ENCODE measurements around the gene SASH1. TPM values are rescaled to one million over a fixed set of nuclear protein-coding genes. Genes with fewer than 3 reads are reported as not detected.

SASH1 gene
- total and polyA plus RNA-seq, 9 of the 15 experiments (the other 6 are each of a cell fraction or from before 2014, with no cell fraction given): 0.35 to 3.5 (median 1.6) TPM

DNA sequence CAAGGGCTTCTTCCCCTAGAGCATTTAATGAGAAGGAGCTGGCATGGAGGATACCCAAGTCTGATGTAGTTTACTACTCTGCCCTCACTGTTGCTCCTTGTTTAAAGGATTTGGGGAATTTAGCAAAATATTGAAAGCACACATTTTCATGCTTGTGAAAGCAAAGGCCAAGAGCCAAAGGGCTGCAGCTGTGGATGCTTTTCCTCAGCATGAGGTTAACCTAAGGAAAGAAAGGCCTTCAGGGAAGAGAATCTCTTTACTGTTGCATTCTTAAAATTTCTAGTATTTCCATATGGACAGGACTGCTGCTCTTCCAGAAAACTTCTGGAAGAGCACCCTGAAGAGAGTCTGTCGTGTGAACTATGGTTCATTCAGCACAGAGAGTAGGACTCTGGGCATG lies 45.9 kb upstream of the SASH1 start:
- Histone ChIP-seq H4K20me1 (replicated peaks; ENCODE audit: control insufficient read depth, insufficient read depth, low read length) (no peaks in the 10 kb centered on the region), H3K9me1 (ENCODE audit: control insufficient read depth, insufficient read depth, low read length) (no peaks in the 10 kb centered on the region), H3K27ac (ENCODE audit: extremely low read depth, low read depth, low read length) (no peak overlapping the region), H3K4me2 (ENCODE audit: insufficient read depth, low read length) (no peak overlapping the region), H3K79me2 (ENCODE audit: control insufficient read depth, insufficient read depth, low read length) (no peaks in the 10 kb centered on the region), H3K4me3 (no peak overlapping the region), H2AFZ (ENCODE audit: low read depth, low read length) (no peak overlapping the region), H3K9ac (ENCODE audit: insufficient read depth in 1 of 2, low read depth in 2 of 2, low read length in 2 of 2) (no peak overlapping the region), H3K36me3 (ENCODE audit: control insufficient read depth, insufficient read depth, low read length) (no peaks in the 10 kb centered on the region), H3K9me3 (replicated peaks; ENCODE audit: control insufficient read depth, insufficient read depth, low read depth, low read length) (no peaks in the 10 kb centered on the region), H3K27me3 (ENCODE audit: control insufficient read depth in 2 of 2, insufficient read depth in 2 of 2, low read length in 2 of 2) (peaks cover 23 to 36% of the 10 kb centered on the region in 2 experiments; a peak in 4 of 5 replicates), H3K4me1 (replicated peaks in 1 of 2; ENCODE audit: control insufficient read depth in 2 of 2, insufficient read depth in 2 of 2, low read length in 2 of 2) (no peaks in the 10 kb centered on the region)
- CTCF ChIA-PET (ENCODE audit: low intra/inter-chr PET ratio): no interaction called here
- POLR2A ChIA-PET: no interaction called here
- DNase-seq (ENCODE audit: extremely low read depth in 1 of 4, low spot score in 3 of 4): no peak
- intact Hi-C loops (cut with micrococcal nuclease) (no loop called here), in situ Hi-C loops (cut with MboI) (no loop called here)
- no peak for ATAC-seq
- FAIRE-seq: no peak
- no TSS peak for BruUV-seq (replicated peaks)
- 0% methylated on average over 1 of the region's 1 CpG for WGBS (ENCODE audit: insufficient coverage, low coverage, missing lambda C conversion rate)
- TF ChIP-seq, protein P1, sequence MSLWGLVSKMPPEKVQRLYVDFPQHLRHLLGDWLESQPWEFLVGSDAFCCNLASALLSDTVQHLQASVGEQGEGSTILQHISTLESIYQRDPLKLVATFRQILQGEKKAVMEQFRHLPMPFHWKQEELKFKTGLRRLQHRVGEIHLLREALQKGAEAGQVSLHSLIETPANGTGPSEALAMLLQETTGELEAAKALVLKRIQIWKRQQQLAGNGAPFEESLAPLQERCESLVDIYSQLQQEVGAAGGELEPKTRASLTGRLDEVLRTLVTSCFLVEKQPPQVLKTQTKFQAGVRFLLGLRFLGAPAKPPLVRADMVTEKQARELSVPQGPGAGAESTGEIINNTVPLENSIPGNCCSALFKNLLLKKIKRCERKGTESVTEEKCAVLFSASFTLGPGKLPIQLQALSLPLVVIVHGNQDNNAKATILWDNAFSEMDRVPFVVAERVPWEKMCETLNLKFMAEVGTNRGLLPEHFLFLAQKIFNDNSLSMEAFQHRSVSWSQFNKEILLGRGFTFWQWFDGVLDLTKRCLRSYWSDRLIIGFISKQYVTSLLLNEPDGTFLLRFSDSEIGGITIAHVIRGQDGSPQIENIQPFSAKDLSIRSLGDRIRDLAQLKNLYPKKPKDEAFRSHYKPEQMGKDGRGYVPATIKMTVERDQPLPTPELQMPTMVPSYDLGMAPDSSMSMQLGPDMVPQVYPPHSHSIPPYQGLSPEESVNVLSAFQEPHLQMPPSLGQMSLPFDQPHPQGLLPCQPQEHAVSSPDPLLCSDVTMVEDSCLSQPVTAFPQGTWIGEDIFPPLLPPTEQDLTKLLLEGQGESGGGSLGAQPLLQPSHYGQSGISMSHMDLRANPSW (CRISPR knock-in tag; IDR thresholded peaks at IDR 0.05): no peak
- TF ChIP-seq, protein P2, sequence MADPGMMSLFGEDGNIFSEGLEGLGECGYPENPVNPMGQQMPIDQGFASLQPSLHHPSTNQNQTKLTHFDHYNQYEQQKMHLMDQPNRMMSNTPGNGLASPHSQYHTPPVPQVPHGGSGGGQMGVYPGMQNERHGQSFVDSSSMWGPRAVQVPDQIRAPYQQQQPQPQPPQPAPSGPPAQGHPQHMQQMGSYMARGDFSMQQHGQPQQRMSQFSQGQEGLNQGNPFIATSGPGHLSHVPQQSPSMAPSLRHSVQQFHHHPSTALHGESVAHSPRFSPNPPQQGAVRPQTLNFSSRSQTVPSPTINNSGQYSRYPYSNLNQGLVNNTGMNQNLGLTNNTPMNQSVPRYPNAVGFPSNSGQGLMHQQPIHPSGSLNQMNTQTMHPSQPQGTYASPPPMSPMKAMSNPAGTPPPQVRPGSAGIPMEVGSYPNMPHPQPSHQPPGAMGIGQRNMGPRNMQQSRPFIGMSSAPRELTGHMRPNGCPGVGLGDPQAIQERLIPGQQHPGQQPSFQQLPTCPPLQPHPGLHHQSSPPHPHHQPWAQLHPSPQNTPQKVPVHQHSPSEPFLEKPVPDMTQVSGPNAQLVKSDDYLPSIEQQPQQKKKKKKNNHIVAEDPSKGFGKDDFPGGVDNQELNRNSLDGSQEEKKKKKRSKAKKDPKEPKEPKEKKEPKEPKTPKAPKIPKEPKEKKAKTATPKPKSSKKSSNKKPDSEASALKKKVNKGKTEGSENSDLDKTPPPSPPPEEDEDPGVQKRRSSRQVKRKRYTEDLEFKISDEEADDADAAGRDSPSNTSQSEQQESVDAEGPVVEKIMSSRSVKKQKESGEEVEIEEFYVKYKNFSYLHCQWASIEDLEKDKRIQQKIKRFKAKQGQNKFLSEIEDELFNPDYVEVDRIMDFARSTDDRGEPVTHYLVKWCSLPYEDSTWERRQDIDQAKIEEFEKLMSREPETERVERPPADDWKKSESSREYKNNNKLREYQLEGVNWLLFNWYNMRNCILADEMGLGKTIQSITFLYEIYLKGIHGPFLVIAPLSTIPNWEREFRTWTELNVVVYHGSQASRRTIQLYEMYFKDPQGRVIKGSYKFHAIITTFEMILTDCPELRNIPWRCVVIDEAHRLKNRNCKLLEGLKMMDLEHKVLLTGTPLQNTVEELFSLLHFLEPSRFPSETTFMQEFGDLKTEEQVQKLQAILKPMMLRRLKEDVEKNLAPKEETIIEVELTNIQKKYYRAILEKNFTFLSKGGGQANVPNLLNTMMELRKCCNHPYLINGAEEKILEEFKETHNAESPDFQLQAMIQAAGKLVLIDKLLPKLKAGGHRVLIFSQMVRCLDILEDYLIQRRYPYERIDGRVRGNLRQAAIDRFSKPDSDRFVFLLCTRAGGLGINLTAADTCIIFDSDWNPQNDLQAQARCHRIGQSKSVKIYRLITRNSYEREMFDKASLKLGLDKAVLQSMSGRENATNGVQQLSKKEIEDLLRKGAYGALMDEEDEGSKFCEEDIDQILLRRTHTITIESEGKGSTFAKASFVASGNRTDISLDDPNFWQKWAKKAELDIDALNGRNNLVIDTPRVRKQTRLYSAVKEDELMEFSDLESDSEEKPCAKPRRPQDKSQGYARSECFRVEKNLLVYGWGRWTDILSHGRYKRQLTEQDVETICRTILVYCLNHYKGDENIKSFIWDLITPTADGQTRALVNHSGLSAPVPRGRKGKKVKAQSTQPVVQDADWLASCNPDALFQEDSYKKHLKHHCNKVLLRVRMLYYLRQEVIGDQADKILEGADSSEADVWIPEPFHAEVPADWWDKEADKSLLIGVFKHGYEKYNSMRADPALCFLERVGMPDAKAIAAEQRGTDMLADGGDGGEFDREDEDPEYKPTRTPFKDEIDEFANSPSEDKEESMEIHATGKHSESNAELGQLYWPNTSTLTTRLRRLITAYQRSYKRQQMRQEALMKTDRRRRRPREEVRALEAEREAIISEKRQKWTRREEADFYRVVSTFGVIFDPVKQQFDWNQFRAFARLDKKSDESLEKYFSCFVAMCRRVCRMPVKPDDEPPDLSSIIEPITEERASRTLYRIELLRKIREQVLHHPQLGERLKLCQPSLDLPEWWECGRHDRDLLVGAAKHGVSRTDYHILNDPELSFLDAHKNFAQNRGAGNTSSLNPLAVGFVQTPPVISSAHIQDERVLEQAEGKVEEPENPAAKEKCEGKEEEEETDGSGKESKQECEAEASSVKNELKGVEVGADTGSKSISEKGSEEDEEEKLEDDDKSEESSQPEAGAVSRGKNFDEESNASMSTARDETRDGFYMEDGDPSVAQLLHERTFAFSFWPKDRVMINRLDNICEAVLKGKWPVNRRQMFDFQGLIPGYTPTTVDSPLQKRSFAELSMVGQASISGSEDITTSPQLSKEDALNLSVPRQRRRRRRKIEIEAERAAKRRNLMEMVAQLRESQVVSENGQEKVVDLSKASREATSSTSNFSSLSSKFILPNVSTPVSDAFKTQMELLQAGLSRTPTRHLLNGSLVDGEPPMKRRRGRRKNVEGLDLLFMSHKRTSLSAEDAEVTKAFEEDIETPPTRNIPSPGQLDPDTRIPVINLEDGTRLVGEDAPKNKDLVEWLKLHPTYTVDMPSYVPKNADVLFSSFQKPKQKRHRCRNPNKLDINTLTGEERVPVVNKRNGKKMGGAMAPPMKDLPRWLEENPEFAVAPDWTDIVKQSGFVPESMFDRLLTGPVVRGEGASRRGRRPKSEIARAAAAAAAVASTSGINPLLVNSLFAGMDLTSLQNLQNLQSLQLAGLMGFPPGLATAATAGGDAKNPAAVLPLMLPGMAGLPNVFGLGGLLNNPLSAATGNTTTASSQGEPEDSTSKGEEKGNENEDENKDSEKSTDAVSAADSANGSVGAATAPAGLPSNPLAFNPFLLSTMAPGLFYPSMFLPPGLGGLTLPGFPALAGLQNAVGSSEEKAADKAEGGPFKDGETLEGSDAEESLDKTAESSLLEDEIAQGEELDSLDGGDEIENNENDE (IDR thresholded peaks at IDR 0.05; ENCODE audit: low read depth, low read length): no peak
- TF ChIP-seq NFATC3 (IDR thresholded peaks at IDR 0.05) (no peak), ATF1 (CRISPR knock-in tag; IDR thresholded peaks at IDR 0.05) (no peak), ATF1 (tag; IDR thresholded peaks at IDR 0.05) (no peak), LARP7 (IDR thresholded peaks at IDR 0.05) (no peak), GTF2B (IDR thresholded peaks at IDR 0.05; ENCODE audit: extremely low read depth, insufficient read length) (no peak)
- TF ChIP-seq, protein P3, sequence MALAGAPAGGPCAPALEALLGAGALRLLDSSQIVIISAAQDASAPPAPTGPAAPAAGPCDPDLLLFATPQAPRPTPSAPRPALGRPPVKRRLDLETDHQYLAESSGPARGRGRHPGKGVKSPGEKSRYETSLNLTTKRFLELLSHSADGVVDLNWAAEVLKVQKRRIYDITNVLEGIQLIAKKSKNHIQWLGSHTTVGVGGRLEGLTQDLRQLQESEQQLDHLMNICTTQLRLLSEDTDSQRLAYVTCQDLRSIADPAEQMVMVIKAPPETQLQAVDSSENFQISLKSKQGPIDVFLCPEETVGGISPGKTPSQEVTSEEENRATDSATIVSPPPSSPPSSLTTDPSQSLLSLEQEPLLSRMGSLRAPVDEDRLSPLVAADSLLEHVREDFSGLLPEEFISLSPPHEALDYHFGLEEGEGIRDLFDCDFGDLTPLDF (CRISPR knock-in tag; IDR thresholded peaks at IDR 0.05): no peak
